PC-9 (cell line): ENCODE measurements around the gene AIMP1. TPM values are rescaled to one million over a fixed set of nuclear protein-coding genes. Genes with fewer than 3 reads are reported as not detected.

Experiments
- BruUV-seq: library from RNA; stranded (reverse); fragments of 400-500 nt; replicated peaks from 2 replicates; lab custom pipeline; 2021; lab: Mats Ljungman, UMichigan
- CTCF ChIA-PET: fragments of 300-600 bp; sonication (Branson Sonifier 250); formaldehyde crosslinking; loops from one replicate; lab custom pipeline; 2022; ENCODE audit warnings: antibody characterized with exemption; lab: Charles Lee
- POLR2A ChIA-PET: fragments of 300-600 bp; sonication (Branson Sonifier 250); formaldehyde crosslinking; loops from one replicate; lab custom pipeline; 2022; ENCODE audit warnings: antibody characterized with exemption; ENCODE audit not compliant: unreplicated experiment; lab: Charles Lee
- DNase-seq, 2 experiments: peaks; one replicate each; pipeline versions ENCODE4 v3.0.0 to v3.0.0-alpha.2; 2015 to 2022; ENCODE audit warnings: mixed read lengths in 1 of 2
- H2AFZ ChIP-seq: fragments of 200-600 bp; sonication (generic); 2 replicates; pipeline ENCODE4 v1.8.1; 2017; ENCODE audit warnings: antibody characterized with exemption
- H3F3A ChIP-seq: fragments of 200-600 bp; sonication (generic); 2 replicates; pipeline ENCODE4 v1.8.1; 2017; ENCODE audit warnings: antibody characterized with exemption, mild to moderate bottlenecking, low read depth; ENCODE audit not compliant: insufficient read depth
- H3K27ac ChIP-seq: fragments of 200-600 bp; sonication (generic); 2 replicates; pipeline ENCODE4 v1.6.1; 2016; ENCODE audit warnings: mixed run types
- H3K27me3 ChIP-seq: fragments of 200-600 bp; sonication (generic); 2 replicates; pipeline ENCODE4 v1.6.1; 2016; ENCODE audit warnings: low read depth, mixed run types; ENCODE audit not compliant: insufficient read depth
- H3K36me3 ChIP-seq: fragments of 200-600 bp; sonication (generic); 2 replicates; pipeline ENCODE4 v1.6.1; 2016; ENCODE audit warnings: low read depth, mixed run types
- H3K4me1 ChIP-seq: fragments of 200-600 bp; sonication (generic); replicated peaks from 2 replicates; pipeline ENCODE4 v1.6.1; 2016; ENCODE audit warnings: mixed run types; ENCODE audit not compliant: insufficient read depth
- H3K4me2 ChIP-seq: fragments of 200-600 bp; sonication (generic); 2 replicates; pipeline ENCODE4 v1.6.1; 2017; ENCODE audit warnings: mixed run types
- H3K4me3 ChIP-seq: fragments of 200-600 bp; sonication (generic); 2 replicates; pipeline ENCODE4 v1.6.1; 2016; ENCODE audit warnings: mixed run types
- H3K79me2 ChIP-seq: fragments of 200-600 bp; sonication (generic); 2 replicates; pipeline ENCODE4 v1.6.1; 2017; ENCODE audit warnings: low read depth, mixed run types
- H3K9me2 ChIP-seq: fragments of 200-600 bp; sonication (generic); 2 replicates; pipeline ENCODE4 v1.8.1; 2017; ENCODE audit warnings: mild to moderate bottlenecking; ENCODE audit not compliant: insufficient read depth
- H3K9me3 ChIP-seq: fragments of 200-600 bp; sonication (generic); 2 replicates; pipeline ENCODE4 v1.8.1; 2016; ENCODE audit warnings: low read depth; ENCODE audit not compliant: insufficient read depth
- H4K20me1 ChIP-seq: fragments of 200-600 bp; sonication (generic); 2 replicates; pipeline ENCODE4 v1.8.1; 2017; ENCODE audit not compliant: insufficient read depth
- EZH2 ChIP-seq: fragments of 200-600 bp; sonication (generic); IDR thresholded peaks from 2 replicates; pipeline ENCODE4 v1.8.0; 2017; ENCODE audit warnings: antibody characterized with exemption, low read depth
- intact Hi-C: fragments of 100-400 bp; cut with micrococcal nuclease; formaldehyde crosslinking; loops from one replicate; pipeline ENCODE4 v1.10.0; 2022; ENCODE audit not compliant: unreplicated experiment
- total RNA-seq: library from RNA; stranded (reverse); gene quantifications from 2 replicates; pipeline ENCODE4 v1.2.3, GENCODE V29; 2021
- TF ChIP-seq, protein P1 (sequence below): fragments of 200-600 bp; sonication (generic); conservative IDR thresholded peaks from 2 replicates; pipeline ENCODE4 v1.6.1; 2017; ENCODE audit warnings: mixed run types, antibody characterized with exemption, mild to moderate bottlenecking, moderate library complexity

The AIMP1 gene
- total RNA-seq, 1 experiment from 2014 or later: 47.0 TPM

DNA sequence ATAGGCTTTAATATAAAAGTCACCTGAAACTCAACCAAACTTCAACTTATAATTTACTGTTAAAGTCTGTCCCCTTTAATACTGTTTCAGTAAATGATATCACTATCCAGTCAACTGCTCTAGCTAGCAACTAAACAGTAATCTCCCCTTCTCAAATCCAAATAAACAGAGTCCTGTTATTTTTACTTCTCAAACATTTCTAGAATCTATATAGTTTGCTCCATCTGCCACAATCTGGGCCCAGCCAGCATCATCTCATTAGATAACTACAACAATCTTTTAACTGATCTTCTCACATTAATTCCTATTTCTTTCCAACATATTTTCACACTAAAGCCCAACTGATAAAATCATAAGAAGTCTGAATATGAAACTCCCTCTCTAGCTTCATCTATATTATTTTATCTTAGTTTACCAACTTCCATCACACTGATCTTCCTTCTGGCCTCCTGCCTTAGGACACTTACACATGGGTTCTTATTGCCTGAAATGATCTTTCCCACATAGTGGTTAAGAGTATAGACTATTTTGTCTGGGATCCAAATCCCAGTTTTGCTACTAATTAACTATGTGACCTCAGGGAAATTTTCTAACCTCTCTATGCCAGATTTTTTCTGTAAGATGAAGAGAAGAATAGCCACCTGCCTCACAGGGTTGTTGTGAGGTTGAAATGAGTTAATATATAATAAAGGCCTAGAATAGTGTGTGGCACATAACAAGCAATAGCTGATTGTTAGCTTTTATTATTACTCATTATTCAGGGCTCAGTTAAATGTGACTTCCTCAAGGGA lies 18.9 kb upstream of the AIMP1 start:
- intact Hi-C loops: no loop called here
- Histone ChIP-seq H3K79me2 (no peaks in the 10 kb centered on the region), H3K27ac (no peak overlapping the region), H3K4me3 (no peak overlapping the region), H4K20me1 (no peaks in the 10 kb centered on the region), H2AFZ (no peak overlapping the region), H3K9me3 (no peaks in the 10 kb centered on the region), H3K4me2 (no peak overlapping the region), H3K27me3 (no peaks in the 10 kb centered on the region), H3K36me3 (no peaks in the 10 kb centered on the region), H3K4me1 (no peaks in the 10 kb centered on the region), H3K9me2 (no peaks in the 10 kb centered on the region), H3F3A (no peaks in the 10 kb centered on the region)
- CTCF ChIA-PET: no interaction called here
- POLR2A ChIA-PET: no interaction called here
- no peak for DNase-seq
- no TSS peak for BruUV-seq
- TF ChIP-seq, protein P1, sequence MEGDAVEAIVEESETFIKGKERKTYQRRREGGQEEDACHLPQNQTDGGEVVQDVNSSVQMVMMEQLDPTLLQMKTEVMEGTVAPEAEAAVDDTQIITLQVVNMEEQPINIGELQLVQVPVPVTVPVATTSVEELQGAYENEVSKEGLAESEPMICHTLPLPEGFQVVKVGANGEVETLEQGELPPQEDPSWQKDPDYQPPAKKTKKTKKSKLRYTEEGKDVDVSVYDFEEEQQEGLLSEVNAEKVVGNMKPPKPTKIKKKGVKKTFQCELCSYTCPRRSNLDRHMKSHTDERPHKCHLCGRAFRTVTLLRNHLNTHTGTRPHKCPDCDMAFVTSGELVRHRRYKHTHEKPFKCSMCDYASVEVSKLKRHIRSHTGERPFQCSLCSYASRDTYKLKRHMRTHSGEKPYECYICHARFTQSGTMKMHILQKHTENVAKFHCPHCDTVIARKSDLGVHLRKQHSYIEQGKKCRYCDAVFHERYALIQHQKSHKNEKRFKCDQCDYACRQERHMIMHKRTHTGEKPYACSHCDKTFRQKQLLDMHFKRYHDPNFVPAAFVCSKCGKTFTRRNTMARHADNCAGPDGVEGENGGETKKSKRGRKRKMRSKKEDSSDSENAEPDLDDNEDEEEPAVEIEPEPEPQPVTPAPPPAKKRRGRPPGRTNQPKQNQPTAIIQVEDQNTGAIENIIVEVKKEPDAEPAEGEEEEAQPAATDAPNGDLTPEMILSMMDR: no peak
- no peak for TF ChIP-seq EZH2

DNA sequence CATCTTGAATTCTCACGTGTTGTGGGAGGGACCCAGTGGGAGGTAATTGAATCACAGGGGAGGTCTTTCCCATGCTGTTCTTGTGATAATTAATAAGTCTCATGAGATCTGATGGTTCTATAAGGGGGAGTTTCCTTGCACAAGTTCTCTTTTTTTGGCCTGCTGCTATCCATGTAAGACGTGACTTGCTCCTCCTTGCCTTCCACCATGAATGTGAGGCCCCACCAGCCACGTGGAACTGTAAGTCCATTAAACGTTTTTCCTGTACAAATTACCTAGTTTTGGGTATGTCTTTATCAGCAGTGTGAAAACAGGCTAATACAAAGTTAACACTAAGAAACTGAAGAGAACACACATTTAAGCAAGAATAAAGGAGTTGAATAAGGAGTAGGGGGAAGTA lies 16.4 kb upstream of the AIMP1 start:
- H3K4me2 ChIP-seq: no peak overlapping the region
- no peaks in the 10 kb centered on the region for H4K20me1 ChIP-seq
- no peak for DNase-seq
- intact Hi-C loops: no loop called here
- no peaks in the 10 kb centered on the region for H3F3A ChIP-seq
- H3K4me3 ChIP-seq: no peak overlapping the region
- no peaks in the 10 kb centered on the region for H3K9me3 ChIP-seq
- ChIA-PET CTCF (no interaction called here), POLR2A (no interaction called here)
- no TSS peak for BruUV-seq
- no peaks in the 10 kb centered on the region for H3K9me2 ChIP-seq
- H3K79me2 ChIP-seq: no peaks in the 10 kb centered on the region
- H3K36me3 ChIP-seq: no peaks in the 10 kb centered on the region
- H2AFZ ChIP-seq: no peak overlapping the region
- no peak for TF ChIP-seq EZH2
- TF ChIP-seq, protein P1: no peak
- H3K4me1 ChIP-seq: no peaks in the 10 kb centered on the region
- no peak overlapping the region for H3K27ac ChIP-seq
- no peaks in the 10 kb centered on the region for H3K27me3 ChIP-seq

DNA sequence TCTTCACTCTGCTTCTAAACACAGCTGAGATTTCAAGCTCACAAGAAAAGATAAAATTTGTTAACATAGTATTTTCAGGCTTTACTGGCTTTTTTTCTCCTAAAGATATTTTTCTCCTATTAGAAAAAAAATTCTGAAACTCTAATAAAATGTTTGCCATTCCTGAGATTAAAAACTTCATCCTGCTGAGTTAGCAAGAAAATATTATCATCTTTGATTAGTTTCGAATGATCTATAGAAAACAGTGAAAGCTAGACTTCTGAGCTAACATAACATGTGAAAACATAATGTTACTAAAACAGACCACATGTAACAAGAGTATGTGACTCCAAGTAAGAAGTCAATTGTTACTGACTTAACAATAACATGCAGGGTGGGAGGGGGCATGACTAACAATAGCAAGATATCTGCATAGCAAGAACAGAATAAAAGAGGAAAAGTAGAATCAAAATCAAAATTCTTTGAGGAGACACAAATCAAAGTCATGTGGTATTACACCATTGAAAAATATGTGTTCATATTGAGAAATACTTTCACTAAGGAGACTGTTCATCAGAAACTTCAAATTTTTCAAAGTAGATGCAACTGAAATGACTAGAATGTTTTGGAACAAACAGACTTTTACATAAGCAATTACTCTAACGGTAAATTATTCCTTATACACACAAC lies 14.8 kb upstream of the AIMP1 start:
- no peak overlapping the region for H3K27ac ChIP-seq
- BruUV-seq: no TSS peak
- no peaks in the 10 kb centered on the region for H3K9me2 ChIP-seq
- intact Hi-C loops: no loop called here
- no peaks in the 10 kb centered on the region for H3K9me3 ChIP-seq
- no peaks in the 10 kb centered on the region for H3K36me3 ChIP-seq
- no peaks in the 10 kb centered on the region for H3K4me1 ChIP-seq
- H3K4me2 ChIP-seq: no peak overlapping the region
- no peak overlapping the region for H3K4me3 ChIP-seq
- CTCF ChIA-PET: no interaction called here
- no peaks in the 10 kb centered on the region for H4K20me1 ChIP-seq
- POLR2A ChIA-PET: interaction anchor here (0.6 kb wide), 1 partner anchor 1095 kb away, joined by 4 read pairs; no protein-coding TSS in a partner anchor
- H2AFZ ChIP-seq: no peak overlapping the region
- H3K79me2 ChIP-seq: no peaks in the 10 kb centered on the region
- H3K27me3 ChIP-seq: no peaks in the 10 kb centered on the region
- TF ChIP-seq, protein P1: no peak
- TF ChIP-seq EZH2: no peak
- no peaks in the 10 kb centered on the region for H3F3A ChIP-seq
- no peak for DNase-seq
